Gastrocnemius medialis (tissue), 4 donors: Measurements from ENCODE around the gene PRPS2. TPM values are rescaled to one million over a fixed set of nuclear protein-coding genes. Genes with fewer than 3 reads are reported as not detected.

Source experiments
- ATAC-seq, 2 donors: fragments of 150-250 bp; one replicate each; pipeline ENCODE4 v1.9.1; 2016
- DNase-seq, 2 donors: peaks; one replicate each; pipeline ENCODE4 v3.0.0-alpha.2; 2019
- H3K27ac ChIP-seq, 4 donors: fragments of 200-600 bp; sonication (generic); 1 replicate in 1 of 4; 2 replicates in 3 of 4; pipeline ENCODE4 v1.5.1; 2016 to 2018; ENCODE audit warnings: mild to moderate bottlenecking in 2 of 4, moderate library complexity in 1 of 4
- H3K27me3 ChIP-seq, 3 donors: fragments of 200-600 bp; sonication (generic) in 2 of 3; 1 replicate in 1 of 3; 2 replicates in 2 of 3; pipeline versions ENCODE4 v1.5.1 to v1.6.0; 2016 to 2019; ENCODE audit warnings: mild to moderate bottlenecking in 1 of 3, moderate library complexity in 1 of 3
- H3K36me3 ChIP-seq, 2 donors: fragments of 200-600 bp; sonication (generic) in 1 of 2; one replicate each; pipeline ENCODE4 v1.5.1; 2017 to 2018
- H3K4me1 ChIP-seq, 2 donors: fragments of 200-600 bp; sonication (generic) in 1 of 2; one replicate each; pipeline ENCODE4 v1.5.1; 2016 to 2017; ENCODE audit warnings: mild to moderate bottlenecking in 2 of 2
- H3K4me3 ChIP-seq, 4 donors: fragments of 200-600 bp; sonication (generic) in 3 of 4; 1 replicate in 1 of 4; 2 replicates in 3 of 4; pipeline ENCODE4 v1.5.1; 2016 to 2019; ENCODE audit warnings: mild to moderate bottlenecking in 2 of 4
- H3K9me3 ChIP-seq, 3 donors: fragments of 200-600 bp; sonication (generic) in 2 of 3; 1 replicate in 1 of 3; 2 replicates in 2 of 3; pipeline ENCODE4 v1.5.1; 2016 to 2019
- POLR2A ChIP-seq, 2 donors: fragments of 450-650 bp; IDR thresholded peaks; one replicate each; pipeline ENCODE4 v1.6.1; 2017; ENCODE audit warnings: antibody characterized with exemption in 2 of 2, mild to moderate bottlenecking in 2 of 2, moderate library complexity in 2 of 2
- in situ Hi-C, 4 donors: fragments of 200-750 bp; cut with MboI; loops; one replicate each; pipeline versions ENCODE4 v1.15.0 to v1.8.0; 2017; ENCODE audit warnings: low sequenced_read_pairs in 4 of 4
- intact Hi-C: fragments of 100-400 bp; cut with DNase I; formaldehyde crosslinking; loops from one replicate; pipeline ENCODE4 v1.15.1; 2023; ENCODE audit warnings: low total_unique reads
- total RNA-seq, 4 donors: library from RNA; depleted of rRNA; stranded (reverse); fragments of >200 nt; gene quantifications; one replicate each; pipeline versions ENCODE4 v1.1.0 to v1.2.3, GENCODE V29; 2016
- TF ChIP-seq, protein P1 (sequence below), 5 experiments: fragments of 450-650 bp in 3 of 5; fragments of 200-600 bp in 2 of 5; sonication (generic) in 2 of 5; IDR thresholded peaks in 4 of 5; conservative IDR thresholded peaks in 1 of 5; 1 replicate in 4 of 5; 2 replicates in 1 of 5; pipeline ENCODE4 v1.5.1; 2016 to 2019; ENCODE audit warnings: antibody characterized with exemption in 5 of 5, mild to moderate bottlenecking in 3 of 5, moderate library complexity in 3 of 5

Gene PRPS2
- total RNA-seq, 4 donors from 2014 or later = 0.73 to 1.9 (median 1.3) TPM

GRCh38 chrX:12843061-12843667 lies 52.0 kb downstream of the PRPS2 start:
- H3K36me3 ChIP-seq = no peaks in the 10 kb centered on the region
- no peak overlapping the region for H3K4me3 ChIP-seq
- H3K4me1 ChIP-seq = no peaks in the 10 kb centered on the region
- no peak for ATAC-seq
- TF ChIP-seq, protein P1, sequence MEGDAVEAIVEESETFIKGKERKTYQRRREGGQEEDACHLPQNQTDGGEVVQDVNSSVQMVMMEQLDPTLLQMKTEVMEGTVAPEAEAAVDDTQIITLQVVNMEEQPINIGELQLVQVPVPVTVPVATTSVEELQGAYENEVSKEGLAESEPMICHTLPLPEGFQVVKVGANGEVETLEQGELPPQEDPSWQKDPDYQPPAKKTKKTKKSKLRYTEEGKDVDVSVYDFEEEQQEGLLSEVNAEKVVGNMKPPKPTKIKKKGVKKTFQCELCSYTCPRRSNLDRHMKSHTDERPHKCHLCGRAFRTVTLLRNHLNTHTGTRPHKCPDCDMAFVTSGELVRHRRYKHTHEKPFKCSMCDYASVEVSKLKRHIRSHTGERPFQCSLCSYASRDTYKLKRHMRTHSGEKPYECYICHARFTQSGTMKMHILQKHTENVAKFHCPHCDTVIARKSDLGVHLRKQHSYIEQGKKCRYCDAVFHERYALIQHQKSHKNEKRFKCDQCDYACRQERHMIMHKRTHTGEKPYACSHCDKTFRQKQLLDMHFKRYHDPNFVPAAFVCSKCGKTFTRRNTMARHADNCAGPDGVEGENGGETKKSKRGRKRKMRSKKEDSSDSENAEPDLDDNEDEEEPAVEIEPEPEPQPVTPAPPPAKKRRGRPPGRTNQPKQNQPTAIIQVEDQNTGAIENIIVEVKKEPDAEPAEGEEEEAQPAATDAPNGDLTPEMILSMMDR (IDR thresholded peaks at IDR 0.05 in 4 of 5, conservative IDR thresholded peaks at IDR 0.05 in 1 of 5) = no peak
- TF ChIP-seq POLR2A (IDR thresholded peaks at IDR 0.05) = no peak
- no peaks in the 10 kb centered on the region for H3K9me3 ChIP-seq
- DNase-seq = no peak
- in situ Hi-C loops (no loop called here), intact Hi-C loops (no loop called here)
- no peak overlapping the region for H3K27ac ChIP-seq
- H3K27me3 ChIP-seq = no peaks in the 10 kb centered on the region

DNA sequence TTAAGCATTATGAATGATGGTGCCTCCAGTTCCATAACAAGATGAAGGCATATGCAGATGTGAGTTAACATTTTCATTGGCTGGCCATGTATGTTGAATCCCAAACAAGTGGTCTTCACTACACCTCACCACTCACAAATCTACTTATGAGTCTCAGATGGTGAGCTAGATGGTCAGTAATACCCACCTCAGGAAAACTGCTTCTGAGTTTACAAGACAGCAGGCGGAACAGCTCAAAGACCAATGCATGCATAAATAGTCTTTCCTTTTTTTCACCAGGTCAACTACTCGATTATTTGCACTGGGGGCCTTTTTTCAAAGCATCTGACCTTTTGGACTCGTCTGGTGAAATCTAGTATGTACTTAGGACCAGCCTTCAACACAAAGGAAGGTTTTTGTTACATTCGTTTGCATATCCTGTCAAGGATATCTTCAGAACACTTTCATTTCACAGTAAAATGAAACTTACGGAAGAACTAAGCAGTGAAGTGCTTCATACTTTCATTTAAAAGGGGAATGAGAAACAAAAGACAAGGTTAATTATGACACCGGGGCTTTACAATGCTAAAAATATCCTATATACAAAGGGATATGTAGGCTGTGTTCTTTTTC lies 52.6 kb downstream of the PRPS2 start:
- no peaks in the 10 kb centered on the region for H3K9me3 ChIP-seq
- no peaks in the 10 kb centered on the region for H3K27me3 ChIP-seq
- intact Hi-C loops = no loop called here
- H3K4me3 ChIP-seq = no peak overlapping the region
- no peak for ATAC-seq
- in situ Hi-C loops = no loop called here
- no peaks in the 10 kb centered on the region for H3K36me3 ChIP-seq
- DNase-seq = no peak
- no peaks in the 10 kb centered on the region for H3K4me1 ChIP-seq
- no peak overlapping the region for H3K27ac ChIP-seq
- no peak for TF ChIP-seq POLR2A (IDR thresholded peaks at IDR 0.05)
- TF ChIP-seq, protein P1 (IDR thresholded peaks at IDR 0.05 in 4 of 5, conservative IDR thresholded peaks at IDR 0.05 in 1 of 5) = no peak

- ATAC-seq (no peak), DNase-seq (no peak)
- H3K9me3 ChIP-seq = no peaks in the 10 kb centered on the region
- H3K4me3 ChIP-seq = no peak overlapping the region
- intact Hi-C loops = no loop called here
- H3K36me3 ChIP-seq = no peaks in the 10 kb centered on the region
- TF ChIP-seq, protein P1 (IDR thresholded peaks at IDR 0.05 in 4 of 5, conservative IDR thresholded peaks at IDR 0.05 in 1 of 5) = no peak
- no peak for TF ChIP-seq POLR2A (IDR thresholded peaks at IDR 0.05)
- no peaks in the 10 kb centered on the region for H3K27me3 ChIP-seq
- in situ Hi-C loops = no loop called here
- no peak overlapping the region for H3K27ac ChIP-seq
- no peaks in the 10 kb centered on the region for H3K4me1 ChIP-seq
These were observed 53.1 kb downstream of the PRPS2 start for GRCh38 chrX:12844319-12844718.

GRCh38 chrX:12865359-12865758 lies 74.1 kb downstream of the PRPS2 start:
- Histone ChIP-seq H3K4me1 (no peaks in the 10 kb centered on the region), H3K4me3 (no peak overlapping the region), H3K27ac (no peak overlapping the region), H3K27me3 (no peaks in the 10 kb centered on the region), H3K36me3 (no peaks in the 10 kb centered on the region), H3K9me3 (peaks cover 0 to 3% (median 0%) of the 10 kb centered on the region in 3 donors)
- DNase-seq (no peak), ATAC-seq (no peak)
- TF ChIP-seq, protein P1 (IDR thresholded peaks at IDR 0.05 in 4 of 5, conservative IDR thresholded peaks at IDR 0.05 in 1 of 5) = no peak
- no peak for TF ChIP-seq POLR2A (IDR thresholded peaks at IDR 0.05)
- intact Hi-C loops (no loop called here), in situ Hi-C loops (no loop called here)
